BLaER1 treated with 17β-estradiol and CSF1 and Interleukin-3, amounts not matched to agents 10 nM and 100 nM (cell line): ENCODE measurements around the gene ZNG1F.
"Not testable (repeated sequence)": the region's sequence is repeated elsewhere in the genome, so short reads cannot be mapped to it uniquely, and the experiment has no call there.

Experiments used
- H3K27ac ChIP-seq, 11 experiments: shearing (Covaris generic); formaldehyde crosslinking; 2 replicates each; pipeline ENCODE4 v1.8.1; 2022
- H3K27me3 ChIP-seq, 11 experiments: shearing (Covaris generic); formaldehyde crosslinking; 2 replicates each; pipeline ENCODE4 v1.8.1; 2022
- H3K36me3 ChIP-seq, 11 experiments: shearing (Covaris generic); formaldehyde crosslinking; 2 replicates each; pipeline ENCODE4 v1.8.1; 2022
- H3K4me1 ChIP-seq, 10 experiments: shearing (Covaris generic); formaldehyde crosslinking; 2 replicates each; pipeline ENCODE4 v1.8.1; 2022
- H3K4me2 ChIP-seq, 11 experiments: shearing (Covaris generic); formaldehyde crosslinking; 2 replicates each; pipeline ENCODE4 v1.8.1; 2022
- H3K4me3 ChIP-seq, 10 experiments: shearing (Covaris generic); formaldehyde crosslinking; 2 replicates each; pipeline ENCODE4 v1.8.1; 2022
- H3K9ac ChIP-seq, 11 experiments: shearing (Covaris generic); formaldehyde crosslinking; 2 replicates each; pipeline ENCODE4 v1.8.1; 2022
- H3K9me3 ChIP-seq, 11 experiments: shearing (Covaris generic); formaldehyde crosslinking; replicated peaks in 1 of 11; 2 replicates each; pipeline ENCODE4 v1.8.1; 2022
- H4K20me1 ChIP-seq, 11 experiments: shearing (Covaris generic); formaldehyde crosslinking; 2 replicates each; pipeline ENCODE4 v1.8.1; 2022

ZNG1F gene

GRCh38 chr9:41128581-41128980, 60.5 kb downstream of the ZNG1F start, which contains the start of gene FOXD4L6:
TSS of gene FOXD4L6 (minus strand) at chr9:41128681. CDS start at chr9:41128383, 298 bp downstream.
- not testable (repeated sequence) for H3K4me1 ChIP-seq, H3K4me3 ChIP-seq, H3K4me2 ChIP-seq, H4K20me1 ChIP-seq, H3K9me3 ChIP-seq, H3K27me3 ChIP-seq, H3K36me3 ChIP-seq, H3K9ac ChIP-seq, H3K27ac ChIP-seq

- H3K27ac ChIP-seq, H3K36me3 ChIP-seq, H3K4me1 ChIP-seq, H3K9me3 ChIP-seq, H3K4me2 ChIP-seq, H3K27me3 ChIP-seq, H4K20me1 ChIP-seq, H3K9ac ChIP-seq, H3K4me3 ChIP-seq: not testable (repeated sequence)
These were observed 62.2 kb downstream of the ZNG1F start for GRCh38 chr9:41126746-41127446.

GRCh38 chr9:41125936-41126335, 63.2 kb downstream of the ZNG1F start:
- not testable (repeated sequence) for H3K36me3 ChIP-seq, H3K4me1 ChIP-seq, H3K27me3 ChIP-seq, H4K20me1 ChIP-seq, H3K27ac ChIP-seq, H3K4me2 ChIP-seq, H3K4me3 ChIP-seq, H3K9me3 ChIP-seq, H3K9ac ChIP-seq

- not testable (repeated sequence) for H3K9me3 ChIP-seq, H3K27ac ChIP-seq, H3K4me1 ChIP-seq, H3K4me3 ChIP-seq, H3K36me3 ChIP-seq, H3K27me3 ChIP-seq, H3K4me2 ChIP-seq, H3K9ac ChIP-seq, H4K20me1 ChIP-seq
These were observed 63.9 kb downstream of the ZNG1F start for GRCh38 chr9:41125109-41125658.

GRCh38 chr9:41124250-41125108, 64.6 kb downstream of the ZNG1F start:
- not testable (repeated sequence) for H3K4me3 ChIP-seq, H3K9ac ChIP-seq, H3K4me1 ChIP-seq, H3K36me3 ChIP-seq, H3K4me2 ChIP-seq, H3K9me3 ChIP-seq, H4K20me1 ChIP-seq, H3K27ac ChIP-seq, H3K27me3 ChIP-seq

- H4K20me1 ChIP-seq, H3K4me3 ChIP-seq, H3K9ac ChIP-seq, H3K4me1 ChIP-seq, H3K9me3 ChIP-seq, H3K27me3 ChIP-seq, H3K36me3 ChIP-seq, H3K27ac ChIP-seq, H3K4me2 ChIP-seq: not testable (repeated sequence)
These were observed 65.3 kb downstream of the ZNG1F start for GRCh38 chr9:41123812-41124211.

GRCh38 chr9:41123396-41123795, 65.7 kb downstream of the ZNG1F start:
- H3K36me3 ChIP-seq, H3K9me3 ChIP-seq, H3K9ac ChIP-seq, H3K27me3 ChIP-seq, H4K20me1 ChIP-seq, H3K4me3 ChIP-seq, H3K27ac ChIP-seq, H3K4me2 ChIP-seq, H3K4me1 ChIP-seq: not testable (repeated sequence)

GRCh38 chr9:41120696-41121095, 68.4 kb downstream of the ZNG1F start:
- H4K20me1 ChIP-seq, H3K36me3 ChIP-seq, H3K4me3 ChIP-seq, H3K9ac ChIP-seq, H3K27me3 ChIP-seq, H3K4me2 ChIP-seq, H3K9me3 ChIP-seq, H3K4me1 ChIP-seq, H3K27ac ChIP-seq: not testable (repeated sequence)

- not testable (repeated sequence) for H3K4me3 ChIP-seq, H3K27me3 ChIP-seq, H4K20me1 ChIP-seq, H3K36me3 ChIP-seq, H3K4me1 ChIP-seq, H3K9ac ChIP-seq, H3K9me3 ChIP-seq, H3K27ac ChIP-seq, H3K4me2 ChIP-seq
These were observed 69.4 kb downstream of the ZNG1F start for GRCh38 chr9:41119719-41120118.

- H3K4me3 ChIP-seq, H3K36me3 ChIP-seq, H3K4me1 ChIP-seq, H3K27me3 ChIP-seq, H4K20me1 ChIP-seq, H3K9ac ChIP-seq, H3K4me2 ChIP-seq, H3K9me3 ChIP-seq, H3K27ac ChIP-seq: not testable (repeated sequence)
These were observed 69.8 kb downstream of the ZNG1F start for GRCh38 chr9:41119311-41119710.

- not testable (repeated sequence) for H3K27me3 ChIP-seq, H3K36me3 ChIP-seq, H3K9ac ChIP-seq
These were observed 75.8 kb downstream of the ZNG1F start for GRCh38 chr9:41113348-41113747.

GRCh38 chr9:41111414-41111813, 77.7 kb downstream of the ZNG1F start:
- not testable (repeated sequence) for H3K36me3 ChIP-seq, H3K4me3 ChIP-seq, H3K9ac ChIP-seq, H3K27ac ChIP-seq, H3K4me2 ChIP-seq, H4K20me1 ChIP-seq, H3K27me3 ChIP-seq, H3K4me1 ChIP-seq
- peaks cover 0 to 11% (median 6%) of the 10 kb centered on the region in 11 experiments; a peak in 12 of 22 replicates for H3K9me3 ChIP-seq

More at GRCh38 chr9:41113348-41113747, 75.8 kb downstream of the ZNG1F start:
- H3K4me3 ChIP-seq, H3K4me1 ChIP-seq, H3K4me2 ChIP-seq, H4K20me1 ChIP-seq, H3K9me3 ChIP-seq, H3K27ac ChIP-seq: not testable (repeated sequence)

GRCh38 chr9:41110913-41111312, 78.2 kb downstream of the ZNG1F start:
- H3K4me2 ChIP-seq, H3K9ac ChIP-seq, H3K36me3 ChIP-seq, H3K27me3 ChIP-seq, H3K27ac ChIP-seq, H4K20me1 ChIP-seq, H3K4me1 ChIP-seq, H3K4me3 ChIP-seq: not testable (repeated sequence)
- H3K9me3 ChIP-seq = peaks cover 0 to 11% (median 6%) of the 10 kb centered on the region in 11 experiments; a peak in 12 of 22 replicates

- not testable (repeated sequence) for H3K9ac ChIP-seq, H3K4me3 ChIP-seq, H4K20me1 ChIP-seq, H3K4me1 ChIP-seq, H3K36me3 ChIP-seq, H3K27me3 ChIP-seq, H3K27ac ChIP-seq, H3K4me2 ChIP-seq
- peaks cover 0 to 11% (median 6%) of the 10 kb centered on the region in 11 experiments; a peak in 12 of 22 replicates for H3K9me3 ChIP-seq
These were observed 79.9 kb downstream of the ZNG1F start for GRCh38 chr9:41109253-41109652.
